Left lung (tissue), 10 donors: ENCODE measurements around the gene DIRAS1. TPM values are rescaled to one million over a fixed set of nuclear protein-coding genes. Genes with fewer than 3 reads are reported as not detected.

Source experiments
- ATAC-seq: fragments of 200-7000 bp; cut with Tn5 transposase; one replicate; pipeline ENCODE4 v1.9.1; 2020; ENCODE audit warnings: moderate library complexity
- DNase-seq, 4 donors: peaks; one replicate each; pipeline ENCODE4 v3.0.0-alpha.2; 2013 to 2020
- H3K27ac ChIP-seq, 2 donors: fragments of 200-600 bp; sonication (generic) in 1 of 2; one replicate each; pipeline versions ENCODE4 v1.5.0 to v1.8.0; 2020 to 2021
- H3K27me3 ChIP-seq, 2 donors: fragments of 200-600 bp; sonication (generic) in 1 of 2; one replicate each; pipeline versions ENCODE4 v1.5.0 to v1.8.0; 2020 to 2021
- H3K36me3 ChIP-seq, 2 donors: fragments of 200-600 bp; sonication (generic) in 1 of 2; one replicate each; pipeline versions ENCODE4 v1.5.0 to v1.8.0; 2020 to 2021
- H3K4me1 ChIP-seq, 2 donors: fragments of 200-600 bp; one replicate each; pipeline ENCODE4 v1.8.0; 2021
- H3K4me3 ChIP-seq, 2 donors: fragments of 200-600 bp; sonication (generic) in 1 of 2; one replicate each; pipeline versions ENCODE4 v1.5.0 to v1.8.0; 2020 to 2021; ENCODE audit warnings: mild to moderate bottlenecking in 1 of 2
- H3K9me3 ChIP-seq, 2 donors: fragments of 200-600 bp; sonication (generic) in 1 of 2; one replicate each; pipeline versions ENCODE4 v1.5.0 to v1.8.0; 2020 to 2021
- CTCF ChIP-seq, 2 donors: fragments of 200-600 bp; sonication (generic) in 1 of 2; IDR thresholded peaks; one replicate each; pipeline versions ENCODE4 v1.5.0 to v1.8.0; 2021; ENCODE audit warnings: antibody characterized with exemption in 2 of 2
- intact Hi-C, 2 donors: fragments of 100-400 bp; cut with DNase I; formaldehyde crosslinking; loops; one replicate each; pipeline versions ENCODE4 v1.11.2 to v1.14.2; 2022
- polyA plus RNA-seq, 6 donors: library from polyadenylated mRNA; unstranded; fragments of 120-200 nt; gene quantifications; one replicate each; pipeline ENCODE4 v1.2.1, GENCODE V29; 2013; ENCODE audit not compliant: insufficient read length in 6 of 6
- total RNA-seq, 2 donors: library from RNA; stranded (reverse); fragmentation: NEBNext Ultra II Directional; extraction: Animal tissue kit (Norgen Biotek cat#: 25700); gene quantifications; one replicate each; pipeline ENCODE4 v1.2.1, GENCODE V29; 2021
- donor health status: DM: no; HTN: yes; CAD: no.
- donor health status: DM: no; HTN: no; CAD: no.

The DIRAS1 gene
- total and polyA plus RNA-seq, 8 donors: 0.71 to 4.1 (median 1.5) TPM

- intact Hi-C loops: no loop called here
- no peaks in the 10 kb centered on the region for H3K9me3 ChIP-seq
- H3K4me1 ChIP-seq: peaks cover 0 to 11% of the 10 kb centered on the region in 2 donors
- no peak for ATAC-seq
- no peak for TF ChIP-seq CTCF (IDR thresholded peaks at IDR 0.05)
- H3K36me3 ChIP-seq: peaks cover 0 to 73% of the 10 kb centered on the region in 2 donors
- H3K4me3 ChIP-seq: no peak overlapping the region
- DNase-seq: no peak
- H3K27ac ChIP-seq: no peak overlapping the region
- no peaks in the 10 kb centered on the region for H3K27me3 ChIP-seq
Observed at GRCh38 chr19:2767688-2768087, 46.5 kb upstream of the DIRAS1 start.

GRCh38 chr19:2766594-2767372 is 45.6 kb upstream of the DIRAS1 start:
- intact Hi-C loops: no loop called here
- no peak for TF ChIP-seq CTCF (IDR thresholded peaks at IDR 0.05)
- H3K27ac ChIP-seq: no peak overlapping the region
- no peaks in the 10 kb centered on the region for H3K27me3 ChIP-seq
- no peaks in the 10 kb centered on the region for H3K9me3 ChIP-seq
- no peak for DNase-seq
- no peak overlapping the region for H3K4me3 ChIP-seq
- peaks cover 0 to 79% of the 10 kb centered on the region in 2 donors for H3K36me3 ChIP-seq
- peaks cover 0 to 11% of the 10 kb centered on the region in 2 donors for H3K4me1 ChIP-seq
- no peak for ATAC-seq

- H3K9me3 ChIP-seq: no peaks in the 10 kb centered on the region
- H3K27me3 ChIP-seq: no peaks in the 10 kb centered on the region
- no peak for ATAC-seq
- intact Hi-C loops: no loop called here
- H3K4me3 ChIP-seq: no peak overlapping the region
- no peak for TF ChIP-seq CTCF (IDR thresholded peaks at IDR 0.05)
- no peak for DNase-seq
- no peak overlapping the region for H3K27ac ChIP-seq
- peaks cover 0 to 5% of the 10 kb centered on the region in 2 donors for H3K4me1 ChIP-seq
- peaks cover 0 to 87% of the 10 kb centered on the region in 2 donors for H3K36me3 ChIP-seq
Observed at GRCh38 chr19:2765376-2765775, 44.2 kb upstream of the DIRAS1 start.

GRCh38 chr19:2764945-2765344 is 43.8 kb upstream of the DIRAS1 start:
- Histone ChIP-seq H3K4me1 (peaks cover 0 to under 1% of the 10 kb centered on the region in 2 donors), H3K36me3 (peaks cover 0 to 91% of the 10 kb centered on the region in 2 donors), H3K27me3 (no peaks in the 10 kb centered on the region), H3K27ac (no peak overlapping the region), H3K9me3 (no peaks in the 10 kb centered on the region), H3K4me3 (no peak overlapping the region)
- DNase-seq: no peak
- TF ChIP-seq CTCF (IDR thresholded peaks at IDR 0.05): no peak
- intact Hi-C loops: no loop called here
- ATAC-seq: no peak

- intact Hi-C loops: no loop called here
Observed at GRCh38 chr19:2763687-2764086, 42.5 kb upstream of the DIRAS1 start.

More at GRCh38 chr19:2763687-2764086, 42.5 kb upstream of the DIRAS1 start:
- DNase-seq (no peak), ATAC-seq (no peak)
- Histone ChIP-seq H3K27ac (no peak overlapping the region), H3K36me3 (peaks cover 0 to 100% of the 10 kb centered on the region in 2 donors), H3K9me3 (no peaks in the 10 kb centered on the region), H3K27me3 (no peaks in the 10 kb centered on the region), H3K4me3 (no peak overlapping the region), H3K4me1 (no peaks in the 10 kb centered on the region)
- TF ChIP-seq CTCF (IDR thresholded peaks at IDR 0.05): no peak
